ENCODE results near the gene OR52H1.
A peak's percentile ranks its signal among the peaks of the same experiment; 100 is the strongest.
"Not testable (repeated sequence)": the region's sequence is repeated elsewhere in the genome, so short reads cannot be mapped to it uniquely, and the experiment has no call there.

OR52H1 gene

DNA sequence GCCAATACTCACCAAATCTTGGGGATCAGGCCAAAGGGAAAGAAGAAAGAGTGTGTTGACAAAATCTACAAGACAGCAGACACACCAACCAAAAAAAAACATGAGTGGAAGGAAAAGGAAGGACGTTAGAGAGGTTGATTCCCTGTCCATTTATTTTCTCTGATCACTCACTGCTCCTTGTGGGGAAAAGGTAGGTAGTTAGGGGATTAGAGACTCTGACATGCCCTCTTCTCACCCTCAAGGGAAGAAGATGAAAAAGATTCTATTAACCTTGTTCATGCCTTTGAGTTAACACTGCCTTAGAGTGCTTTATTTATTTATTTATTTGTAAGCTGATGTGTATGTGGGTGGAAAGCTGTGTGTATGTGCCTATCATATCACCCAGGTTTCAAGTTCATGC lies at the start of gene OR52H1:
OR52H1 (minus strand) TSS at position 101 of the 400 bp plus-strand sequence. CDS start 3,035 bp downstream, outside the sequence.
- DNase-seq, result no peak

DNA sequence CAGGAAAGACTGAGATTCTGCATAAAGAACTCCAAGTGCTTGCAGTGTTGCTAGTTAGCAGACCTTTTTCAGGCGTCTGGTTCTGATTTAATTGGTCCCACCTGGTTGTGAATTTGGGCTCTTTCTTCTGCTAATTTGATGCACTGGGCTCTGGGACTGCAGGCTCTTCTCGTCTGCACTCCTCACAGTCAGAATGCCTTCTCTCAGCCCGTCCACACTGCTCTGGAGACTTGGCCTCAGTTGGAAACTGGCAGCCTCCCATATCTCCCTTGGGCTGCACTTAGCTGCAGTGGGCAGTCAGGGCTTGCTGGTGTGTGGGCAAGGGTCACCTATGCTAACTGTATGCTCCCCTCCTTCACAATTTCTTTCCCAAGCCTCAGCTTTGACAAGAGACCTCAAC lies 49.6 kb upstream of the OR52H1 start:
- DNase-seq, result no peak

- peak; percentile 64 for DNase-seq
These were observed 48.4 kb upstream of the OR52H1 start, which contains the start of gene TRIM6 for GRCh38 chr11:5596607-5597201. Gene TRIM6 (plus strand): TSS chr11:5596637. CDS start chr11:5596898, 261 bp downstream.

DNA sequence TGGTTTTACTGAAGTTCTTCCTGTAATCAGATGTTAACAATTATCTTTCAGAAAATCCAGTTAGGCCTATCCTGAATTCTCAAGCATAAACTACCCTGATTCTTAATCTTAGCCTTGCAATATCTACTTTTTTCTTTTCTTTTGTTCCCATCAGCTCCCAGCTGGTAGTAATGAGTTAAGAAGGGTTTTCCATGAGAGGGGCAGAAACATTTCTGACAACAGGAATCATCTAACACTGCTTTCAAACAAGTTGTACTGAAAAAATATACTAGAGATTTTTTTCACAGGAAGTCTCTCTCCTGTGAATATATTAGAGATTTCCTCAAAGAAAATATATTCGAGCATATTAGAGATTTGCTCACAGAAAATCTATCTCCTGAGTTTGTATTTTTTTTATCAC lies 44.8 kb upstream of the OR52H1 start:
- DNase-seq, result no peak

DNA sequence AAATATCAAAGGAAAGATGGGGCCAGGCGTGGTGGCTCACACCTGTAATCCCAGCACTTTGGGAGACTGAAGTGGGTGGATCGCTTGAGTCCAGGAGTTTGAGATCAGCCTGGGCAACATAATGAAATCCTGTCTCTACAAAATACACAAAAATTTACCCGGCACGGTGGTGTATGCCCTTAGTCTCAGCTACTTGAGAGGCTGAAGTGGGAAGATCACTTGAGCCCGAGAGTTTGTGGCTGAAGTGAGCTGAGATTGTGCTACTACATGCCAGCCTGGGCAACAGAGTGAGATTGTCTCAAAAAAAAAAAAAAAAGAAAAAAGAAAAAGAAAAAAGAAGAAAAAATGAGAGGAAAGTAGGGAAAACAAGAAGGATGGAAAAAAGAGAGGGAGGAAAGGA lies 44.3 kb upstream of the OR52H1 start:
- no peak for DNase-seq

DNA sequence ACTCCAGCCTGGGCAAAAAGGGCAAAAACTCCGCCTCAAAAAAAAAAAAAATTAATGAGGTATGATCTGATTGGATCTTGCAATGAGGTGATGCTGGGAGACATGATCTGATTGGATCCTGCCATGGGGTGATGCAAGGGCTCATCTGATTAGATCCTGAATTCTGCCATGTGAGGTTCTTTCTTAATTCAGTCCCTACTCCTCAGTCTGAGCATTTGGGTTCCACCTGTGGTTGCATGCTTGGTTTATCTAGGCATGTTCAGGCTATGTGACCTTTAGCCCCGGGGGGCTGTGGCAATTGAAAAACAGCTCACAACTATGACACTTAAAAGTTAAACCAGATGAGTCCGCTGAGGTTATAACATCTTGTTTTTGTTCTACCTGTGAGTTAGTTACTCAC lies 43.3 kb upstream of the OR52H1 start:
- DNase-seq, result no peak

DNA sequence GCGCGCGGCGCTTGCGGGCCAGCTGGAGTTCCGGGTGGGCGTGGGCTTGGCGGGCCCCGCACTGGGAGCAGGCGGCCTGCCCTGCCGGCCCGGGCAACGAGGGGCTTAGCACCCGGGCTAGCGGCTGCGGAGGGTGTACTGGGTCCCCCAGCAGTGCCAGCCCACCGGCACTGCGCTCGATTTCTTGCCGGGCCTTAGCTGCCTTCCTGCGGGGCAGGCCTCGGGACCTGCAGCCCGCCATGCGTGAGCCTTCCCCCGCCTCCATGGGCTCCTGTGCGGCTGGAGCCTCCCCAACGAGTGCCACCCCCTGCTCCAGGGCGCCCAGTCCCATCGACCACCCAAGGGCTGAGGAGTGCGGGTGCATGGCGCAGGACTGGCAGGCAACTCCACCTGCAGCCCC lies 41.6 kb upstream of the OR52H1 start:
- DNase-seq, result not testable (repeated sequence)

GRCh38 chr11:5584458-5584857 lies 36.1 kb upstream of the OR52H1 start:
- not testable (repeated sequence) for DNase-seq

GRCh38 chr11:5581014-5581413 lies 32.7 kb upstream of the OR52H1 start:
- DNase-seq, result no peak

DNA sequence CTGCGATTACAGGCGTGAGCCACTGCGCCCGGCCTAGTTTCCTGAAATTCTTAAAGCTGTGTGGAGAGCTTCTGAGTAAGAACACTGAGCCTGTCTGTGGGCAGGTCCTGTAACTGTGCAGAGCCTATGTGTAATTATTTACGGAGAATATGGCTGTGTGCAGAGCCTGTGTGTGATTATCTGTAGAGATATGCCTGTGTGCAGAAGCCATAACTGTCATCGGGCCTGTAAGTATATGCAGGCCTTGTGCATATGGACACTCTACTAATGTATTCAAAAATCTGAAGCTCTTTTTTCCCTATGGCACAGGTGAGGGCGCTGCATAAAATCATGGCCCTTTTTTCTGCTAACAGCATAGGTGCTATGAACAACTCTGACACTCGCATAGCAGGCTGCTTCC lies 32.2 kb upstream of the OR52H1 start, which contains the start of gene OR52B6:
OR52B6 (plus strand) TSS at position 301 of the 400 bp plus-strand sequence; CDS start at position 301, 0 bp downstream.
- DNase-seq, result no peak

GRCh38 chr11:5577101-5577500 lies 28.8 kb upstream of the OR52H1 start:
- DNase-seq, result no peak

DNA sequence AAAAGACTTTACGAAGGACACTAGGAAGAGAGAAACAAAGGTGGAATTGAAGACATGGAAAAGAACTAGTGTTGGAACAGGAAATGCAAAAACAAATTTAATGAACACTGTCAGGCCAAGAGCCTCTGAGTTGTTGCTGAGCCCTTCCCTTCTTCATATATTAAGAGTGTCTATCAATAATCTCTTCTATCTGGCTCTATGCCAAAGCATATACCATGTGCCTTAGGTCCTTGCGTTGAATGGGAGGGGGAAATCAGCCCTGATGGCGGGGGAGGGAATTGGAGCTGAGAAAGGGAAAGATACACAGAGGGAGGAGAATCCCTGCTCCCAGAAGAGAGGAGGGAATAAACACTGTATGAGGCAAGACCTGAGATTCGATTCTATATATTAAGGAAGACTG lies 26.8 kb upstream of the OR52H1 start:
- no peak for DNase-seq

DNA sequence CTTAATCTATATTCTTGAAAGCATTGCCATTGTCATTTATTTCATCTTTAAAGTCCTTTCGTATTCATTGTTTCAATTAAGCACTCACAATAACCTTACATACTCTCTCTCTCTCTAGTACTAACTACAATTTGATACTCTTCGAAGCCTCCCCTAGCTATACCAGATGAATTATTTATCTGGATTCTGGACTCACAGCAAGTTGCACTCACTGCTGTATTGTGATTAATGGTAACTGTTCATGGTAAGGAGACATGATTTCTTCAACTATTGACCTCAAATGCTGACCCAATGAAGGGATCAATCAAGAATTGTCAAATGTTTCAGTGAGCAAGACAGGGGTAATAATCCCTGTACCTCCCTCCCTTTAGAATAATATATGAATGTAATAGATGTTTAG lies 26.3 kb upstream of the OR52H1 start:
- no peak for DNase-seq

- DNase-seq, result no peak
These were observed 16.1 kb upstream of the OR52H1 start for GRCh38 chr11:5564259-5565019.

DNA sequence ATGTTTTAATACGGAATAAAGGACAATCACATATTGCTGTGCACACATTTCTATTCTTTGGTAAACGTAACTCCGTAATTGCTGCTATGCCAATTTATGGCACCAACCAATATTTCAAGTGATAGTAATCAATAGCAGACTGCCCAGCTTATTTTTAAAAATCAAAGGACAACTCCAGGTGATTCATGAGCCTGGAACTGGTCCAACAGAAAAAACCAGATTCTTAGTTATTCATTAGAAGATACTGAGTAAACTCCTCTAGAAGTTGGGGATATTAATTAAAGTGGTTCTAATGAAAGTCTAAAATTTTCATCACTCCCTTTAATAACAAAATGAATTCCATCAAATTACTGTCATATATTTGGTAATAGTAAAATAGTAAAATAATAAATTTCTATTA lies 9.4 kb upstream of the OR52H1 start:
- no peak for DNase-seq

DNA sequence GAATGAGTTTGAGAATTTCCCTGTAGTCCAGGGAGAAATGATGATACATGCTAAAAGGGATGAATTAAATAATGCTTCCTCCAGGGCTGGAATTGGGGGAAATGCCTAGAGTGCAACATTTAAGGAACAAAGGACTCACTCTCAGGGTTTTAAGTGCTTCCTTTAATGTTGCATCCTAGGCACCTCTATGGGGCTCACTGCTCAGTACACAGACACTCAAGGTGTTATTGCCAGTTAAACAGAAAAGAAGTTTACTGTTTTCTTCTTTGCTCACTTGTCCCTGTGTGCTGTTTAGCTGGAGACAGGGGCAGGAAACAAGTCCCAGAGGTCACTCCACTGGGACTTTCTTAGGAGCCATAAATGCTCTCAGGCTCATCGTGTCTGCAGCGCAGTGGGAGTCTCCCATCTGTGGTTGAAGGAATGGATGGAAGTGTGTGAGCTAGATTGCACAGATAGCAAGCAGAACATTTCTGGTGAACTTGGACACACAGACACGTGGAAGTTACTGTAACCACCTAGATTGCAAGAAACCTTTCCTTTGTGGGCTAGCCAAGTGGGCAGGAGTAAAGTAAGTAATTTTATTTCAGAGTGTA lies 8.4 kb upstream of the OR52H1 start:
- DNase-seq, result no peak

DNA sequence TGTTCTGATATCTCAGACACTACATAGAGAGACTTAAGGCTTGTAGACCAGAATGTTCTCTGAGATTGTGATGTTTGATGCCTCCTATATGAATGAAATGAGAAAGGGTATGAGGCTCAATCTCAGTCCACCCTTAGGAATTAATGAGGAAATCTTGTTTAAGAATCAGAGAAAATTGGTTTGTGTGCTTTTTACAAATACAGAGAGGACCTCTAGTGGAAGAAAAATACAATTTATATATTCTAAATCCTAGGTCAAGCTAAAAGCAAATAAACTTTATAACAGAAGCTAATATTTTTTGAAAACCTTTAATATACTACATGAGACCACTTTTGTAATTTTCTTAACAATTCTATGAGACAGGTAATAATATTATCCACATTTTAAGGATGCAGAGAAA lies 5.0 kb upstream of the OR52H1 start:
- no peak for DNase-seq

- DNase-seq, result no peak
These were observed 2.2 kb upstream of the OR52H1 start for GRCh38 chr11:5550440-5551095.

DNA sequence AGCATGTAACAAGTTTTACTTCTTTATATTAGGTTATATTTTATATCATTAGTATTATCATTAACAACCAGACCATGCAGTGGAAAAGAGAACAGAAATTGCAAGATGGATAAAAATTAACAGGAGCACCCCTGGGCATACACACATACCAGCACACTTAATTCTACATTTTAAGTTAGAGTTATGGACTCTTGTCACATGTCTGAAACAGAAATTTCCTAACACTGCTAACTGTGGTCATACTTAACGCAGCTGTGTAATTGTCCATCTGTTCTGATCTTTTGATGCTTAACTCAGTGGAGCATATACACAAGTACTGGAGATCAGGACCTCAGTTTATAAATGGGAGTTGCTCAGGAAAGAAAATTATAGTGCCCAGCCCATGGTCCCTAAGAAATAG lies 358 bp downstream of the OR52H1 start:
- DNase-seq, result no peak

GRCh38 chr11:5546457-5546856 lies 1.9 kb downstream of the OR52H1 start:
- no peak for DNase-seq

GRCh38 chr11:5541427-5541826 lies 6.9 kb downstream of the OR52H1 start:
- DNase-seq, result no peak

DNA sequence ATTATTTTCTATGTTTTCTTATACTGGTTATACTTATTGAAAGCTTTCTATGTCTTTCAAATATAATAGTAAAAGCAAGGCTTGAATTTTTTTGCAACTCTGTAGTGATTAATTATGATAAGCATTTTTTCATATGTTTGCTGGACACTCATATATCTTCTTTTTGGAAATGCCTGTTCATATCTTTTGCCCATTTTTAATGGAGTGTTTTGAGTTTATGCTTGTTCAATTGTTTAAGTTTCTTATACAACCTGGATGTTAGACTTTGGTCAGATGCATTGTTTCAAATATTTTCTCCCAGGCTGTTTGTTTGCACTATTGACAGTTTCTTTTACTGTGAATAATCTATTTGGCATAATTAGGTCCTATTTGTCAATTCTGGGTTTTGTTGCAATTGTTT lies 11.9 kb downstream of the OR52H1 start:
- DNase-seq, result no peak

DNA sequence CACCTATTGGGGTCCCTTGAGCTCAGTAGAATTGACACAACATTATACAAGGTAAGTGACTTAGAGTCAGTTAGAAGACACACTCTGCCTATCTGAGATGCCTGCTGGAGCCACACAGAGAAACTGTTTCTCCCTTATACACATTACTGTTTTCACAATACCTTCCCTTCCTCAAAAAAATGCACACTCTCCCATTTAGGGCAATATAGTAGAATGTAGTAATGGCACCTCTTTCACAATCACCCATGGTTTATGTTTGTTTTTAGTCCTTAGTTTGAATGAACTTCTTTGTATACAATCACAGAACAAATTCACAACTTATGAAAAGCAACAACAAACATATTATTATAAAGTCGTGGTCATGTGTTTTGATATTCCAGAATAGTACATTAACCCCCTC lies 14.3 kb downstream of the OR52H1 start:
- DNase-seq, result no peak
